HG03571 (cell line): ENCODE measurements around the gene MLLT10.
"Not testable (repeated sequence)": the region's sequence is repeated elsewhere in the genome, so short reads cannot be mapped to it uniquely, and the experiment has no call there.

Experiments used
- ATAC-seq: cut with Tn5 transposase; IDR thresholded peaks from one replicate; pipeline ENCODE4 v1.9.1; 2021; ENCODE audit not compliant: unreplicated experiment

The MLLT10 gene

DNA sequence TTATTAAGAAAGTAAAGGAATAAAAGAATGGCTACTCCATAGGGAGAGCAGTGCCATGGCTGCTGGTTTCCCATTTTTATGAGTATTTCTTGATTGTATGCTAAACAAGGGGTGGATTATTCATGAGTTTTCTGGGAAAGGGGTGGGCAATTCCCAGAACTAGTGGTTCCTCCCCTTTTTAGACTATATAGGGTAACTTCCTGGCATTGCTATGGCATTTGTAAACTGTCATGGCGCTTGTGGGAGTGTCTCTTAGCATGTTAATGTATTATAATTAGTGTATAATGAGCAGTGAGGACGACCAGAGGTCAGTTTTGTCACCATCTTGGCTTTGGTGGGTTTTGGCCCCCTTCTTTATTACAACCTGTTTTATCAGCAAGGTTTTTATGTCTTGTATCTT is 40.5 kb downstream of the MLLT10 start:
- ATAC-seq: not testable (repeated sequence)

DNA sequence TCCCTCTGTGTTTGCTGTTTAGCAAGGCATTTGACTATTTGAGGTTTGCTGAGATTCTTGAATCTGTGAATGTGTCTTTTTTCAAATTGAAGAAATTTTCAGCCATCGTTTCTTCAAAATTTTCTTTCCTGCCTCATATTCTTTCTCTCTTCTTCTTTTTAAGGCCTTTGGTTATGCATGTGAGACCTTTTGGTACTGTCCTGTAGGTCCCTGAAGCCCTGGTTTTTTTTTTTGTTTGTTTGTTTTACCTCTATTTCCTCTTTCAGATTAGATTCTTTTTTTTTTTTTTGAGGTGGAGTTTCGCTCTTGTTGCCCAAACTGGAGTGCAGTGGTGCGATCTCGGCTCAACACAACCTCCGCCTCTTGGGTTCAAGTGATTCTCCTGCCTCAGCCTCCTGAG is 45.3 kb downstream of the MLLT10 start:
- ATAC-seq: no peak

DNA sequence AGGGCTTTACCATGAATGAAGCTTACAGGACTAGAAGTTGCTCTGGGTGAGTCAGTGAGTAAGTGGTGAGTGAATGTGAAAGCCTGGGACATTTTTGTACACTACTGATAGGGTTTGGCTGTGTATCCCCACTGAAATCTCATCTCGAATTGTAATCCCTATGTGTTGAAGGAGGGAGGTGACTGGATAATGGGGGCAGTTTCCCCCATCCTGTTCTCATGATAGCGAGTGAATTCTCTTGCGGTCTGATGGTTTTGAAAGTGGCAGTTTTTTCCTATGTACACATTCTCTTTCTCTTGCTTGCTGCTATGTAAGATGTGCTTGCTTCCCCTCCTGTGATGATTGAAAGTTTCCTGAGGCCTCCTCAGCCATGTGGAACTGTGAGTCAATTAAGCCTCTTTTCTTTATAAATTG is 47.4 kb downstream of the MLLT10 start:
- peak; percentile 79 for ATAC-seq

DNA sequence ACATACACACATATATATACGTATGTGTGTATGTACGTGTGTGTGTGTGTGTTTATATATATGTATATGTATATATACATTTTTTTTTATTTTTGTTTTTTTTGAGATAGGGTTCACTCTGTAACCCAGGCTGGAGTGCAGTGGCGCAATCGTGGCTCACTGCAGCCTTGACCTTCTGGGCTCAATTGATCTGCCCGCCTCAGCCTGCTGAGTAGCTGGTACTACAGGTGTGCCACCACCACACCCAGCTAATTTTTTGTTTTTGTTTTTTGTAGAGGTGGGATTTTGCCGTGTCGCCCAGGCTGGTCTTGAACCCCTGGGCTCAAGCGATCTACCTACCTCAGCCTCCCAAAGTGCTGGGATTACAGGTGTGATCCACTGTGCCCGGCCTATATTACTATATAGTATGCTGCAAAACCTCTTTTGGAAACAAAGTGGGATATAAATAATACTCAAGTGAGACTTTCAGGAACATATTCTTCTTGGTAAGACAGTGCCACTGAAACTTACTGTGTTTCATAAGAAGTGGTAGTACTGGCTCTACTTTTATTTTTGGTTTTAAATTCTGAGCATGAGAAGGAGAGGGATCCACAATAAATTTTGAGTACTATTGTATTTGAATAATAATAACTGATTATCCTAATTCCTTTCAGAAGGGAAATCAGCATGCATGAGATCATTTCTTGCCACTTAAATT is 51.0 kb downstream of the MLLT10 start:
- ATAC-seq: no peak

DNA sequence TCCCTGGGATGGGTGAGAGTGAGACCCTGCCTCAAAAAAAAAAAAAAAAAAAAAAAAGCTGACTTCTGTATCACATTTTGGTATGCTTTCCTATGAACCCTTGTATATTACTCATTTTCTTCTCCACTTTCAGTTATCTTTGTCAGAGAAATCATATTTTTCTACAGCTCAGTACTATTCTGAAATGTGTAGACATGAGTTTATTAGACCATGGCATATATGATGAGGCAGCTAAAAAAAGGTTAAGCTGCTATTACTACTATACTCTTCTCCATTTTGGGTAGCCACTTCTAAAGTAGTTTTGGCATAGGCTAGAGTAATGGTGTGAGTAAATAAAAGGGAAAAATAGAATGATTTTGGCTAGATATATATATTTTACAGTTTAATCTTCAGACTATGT is 53.4 kb downstream of the MLLT10 start:
- ATAC-seq: no peak

DNA sequence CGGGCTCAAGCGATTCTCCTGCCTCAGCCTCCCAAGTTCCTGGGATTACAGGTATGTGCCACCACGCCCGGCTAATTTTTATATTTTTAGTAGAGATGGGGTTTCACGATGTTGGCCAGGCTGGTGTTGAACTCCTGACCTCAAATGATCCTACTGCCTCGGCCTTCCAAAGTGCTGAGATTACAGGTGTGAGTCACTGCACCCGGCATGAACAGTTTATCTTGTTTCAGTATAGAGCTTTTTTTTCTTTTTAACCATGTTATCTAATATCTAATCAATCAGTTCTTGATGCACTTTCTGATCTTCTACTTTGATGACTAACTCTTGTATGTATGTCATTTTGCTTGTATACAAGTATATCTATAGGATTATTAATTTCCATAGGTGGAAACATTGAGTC is 54.1 kb downstream of the MLLT10 start:
- not testable (repeated sequence) for ATAC-seq

DNA sequence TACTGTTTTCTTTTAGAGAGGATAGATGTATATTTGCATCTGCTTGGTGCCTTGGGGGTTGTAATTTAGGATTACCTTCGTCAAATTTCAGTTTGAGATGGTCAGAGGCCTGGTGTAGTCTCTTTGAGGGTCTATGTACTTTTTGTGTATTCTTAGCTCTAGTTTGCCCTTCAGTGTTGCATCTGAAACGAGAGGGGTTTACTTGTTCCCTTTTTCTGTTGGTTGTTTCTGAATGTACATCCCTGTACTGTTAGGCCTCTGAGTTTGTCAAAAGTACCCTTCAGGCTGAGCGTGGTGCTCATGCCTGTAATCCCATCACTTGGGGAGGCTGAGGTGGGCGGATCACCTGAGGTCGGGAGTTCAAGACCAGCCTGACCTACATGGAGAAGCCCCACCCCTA is 60.0 kb downstream of the MLLT10 start:
- ATAC-seq: no peak

DNA sequence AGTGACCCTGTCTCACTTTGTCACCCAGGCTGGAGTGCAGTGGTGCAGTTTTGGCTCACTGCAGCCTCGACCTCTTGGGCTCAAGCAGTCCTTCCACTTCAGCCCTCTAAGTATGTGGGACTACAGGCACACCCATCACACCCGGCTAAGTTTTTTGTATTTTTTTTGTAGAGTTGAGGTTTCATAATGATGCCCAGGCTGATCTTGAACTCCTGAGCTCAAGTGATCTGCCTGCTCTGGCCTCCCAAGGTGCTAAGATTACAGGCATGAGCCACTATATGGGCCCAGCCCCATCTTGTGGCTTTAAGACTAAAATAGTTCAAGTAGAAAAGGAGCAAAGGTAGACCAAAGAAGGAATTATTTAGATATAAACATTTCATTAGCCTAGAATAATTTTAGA is 65.5 kb downstream of the MLLT10 start:
- ATAC-seq: no peak

DNA sequence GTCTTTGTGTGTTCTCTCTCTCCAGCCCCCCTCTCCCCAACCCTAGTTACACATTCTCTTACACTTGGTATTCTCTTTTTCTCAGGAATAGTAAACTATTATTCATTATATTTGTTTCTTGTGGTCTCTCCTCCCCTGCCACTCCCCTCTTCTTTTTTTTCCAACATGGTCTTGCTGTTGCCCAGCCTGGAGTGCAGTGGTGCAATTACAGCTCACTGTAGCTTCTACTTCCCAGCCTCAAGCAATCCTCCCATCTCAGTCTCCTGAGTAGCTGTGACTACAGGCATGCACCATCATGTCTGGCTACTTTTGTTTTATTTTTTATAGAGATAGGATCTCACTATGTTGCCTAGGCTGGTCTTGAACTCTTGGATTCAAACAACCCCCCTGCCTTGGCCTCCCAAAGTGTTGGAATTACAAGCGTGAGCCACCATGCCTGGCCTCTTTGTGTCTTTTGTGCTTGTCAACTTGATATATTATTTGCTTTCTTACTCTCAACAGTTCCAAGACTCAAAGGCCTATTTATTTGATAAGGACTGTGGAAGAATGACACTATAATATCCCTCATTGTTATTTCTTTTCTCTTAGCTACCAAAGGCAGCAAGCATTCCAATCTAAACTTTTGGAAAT is 66.9 kb downstream of the MLLT10 start:
- no peak for ATAC-seq

DNA sequence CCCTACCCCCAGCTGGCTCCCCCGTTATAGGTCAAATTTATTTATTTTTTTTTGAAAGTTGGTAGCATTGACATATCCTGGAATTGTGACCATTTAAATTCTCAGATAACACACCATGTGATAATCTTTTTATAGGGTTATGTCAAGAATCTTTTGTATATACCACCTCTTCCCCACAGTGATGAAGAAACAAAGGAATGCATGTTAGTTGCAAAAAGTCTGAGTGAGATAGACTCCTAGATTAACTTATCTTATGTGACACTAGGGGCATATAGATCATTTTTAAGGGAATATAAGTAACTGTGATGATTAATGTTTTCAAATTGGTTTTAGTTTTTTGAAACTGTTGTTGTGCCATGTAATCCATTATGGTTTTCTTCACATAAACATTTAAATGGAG is 68.3 kb downstream of the MLLT10 start:
- no peak for ATAC-seq

DNA sequence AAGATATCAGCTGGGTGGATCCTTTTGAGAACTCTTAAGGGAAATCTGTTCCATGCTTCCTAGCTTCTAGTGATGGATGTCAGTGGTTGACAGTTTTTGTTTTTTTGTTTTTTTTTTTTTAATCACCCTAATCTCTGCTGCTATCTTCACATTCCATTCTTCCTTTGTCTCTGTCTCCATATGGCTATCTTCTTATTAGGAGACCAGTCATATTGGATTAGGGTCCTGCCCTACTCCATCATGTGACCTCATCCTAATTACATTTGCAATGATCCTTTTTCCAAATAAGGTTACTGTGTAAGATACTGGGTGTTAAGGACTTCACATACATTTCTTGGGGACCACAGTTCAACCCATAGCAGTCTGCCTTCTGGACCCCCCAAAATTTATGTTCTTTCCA is 69.7 kb downstream of the MLLT10 start:
- no peak for ATAC-seq

DNA sequence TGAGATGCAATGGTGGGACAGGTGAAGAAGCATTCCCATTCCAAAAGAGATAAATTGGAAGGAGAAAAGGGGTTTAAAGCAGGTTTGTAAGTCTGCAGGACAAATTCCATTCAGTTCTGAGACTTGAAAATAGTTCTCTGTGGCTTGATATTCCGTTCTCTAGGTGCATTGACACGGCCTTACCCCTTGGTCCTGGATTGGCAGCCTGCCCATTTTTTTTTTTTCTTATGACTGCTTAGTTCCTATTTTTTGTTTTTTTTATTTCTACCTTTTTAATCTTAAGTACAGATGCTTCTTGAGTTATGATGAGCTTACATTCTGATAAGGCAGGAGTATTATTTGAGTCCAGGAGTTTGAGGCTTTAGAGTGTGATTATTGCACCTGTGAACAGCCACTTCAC is 70.6 kb downstream of the MLLT10 start:
- ATAC-seq: no peak

DNA sequence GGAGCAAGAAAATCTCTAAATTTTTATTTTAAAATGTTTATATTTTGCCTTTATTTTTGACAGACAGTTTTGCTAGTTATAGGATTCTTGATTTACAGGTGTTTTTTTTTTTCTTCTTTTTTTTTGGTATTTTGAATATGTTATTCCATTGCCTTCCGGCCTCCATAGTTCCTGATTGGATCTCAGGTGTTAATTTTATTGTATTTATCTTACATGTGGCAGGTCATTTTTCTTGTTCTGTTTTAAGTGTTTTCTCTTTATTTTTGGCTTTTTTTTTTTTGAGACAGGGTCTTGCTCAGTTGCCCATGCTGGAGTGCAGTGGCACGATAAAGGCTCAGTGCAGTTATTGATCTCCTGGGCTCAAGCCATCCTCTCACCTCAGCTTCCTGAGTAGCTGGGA is 73.9 kb downstream of the MLLT10 start:
- ATAC-seq: no peak

DNA sequence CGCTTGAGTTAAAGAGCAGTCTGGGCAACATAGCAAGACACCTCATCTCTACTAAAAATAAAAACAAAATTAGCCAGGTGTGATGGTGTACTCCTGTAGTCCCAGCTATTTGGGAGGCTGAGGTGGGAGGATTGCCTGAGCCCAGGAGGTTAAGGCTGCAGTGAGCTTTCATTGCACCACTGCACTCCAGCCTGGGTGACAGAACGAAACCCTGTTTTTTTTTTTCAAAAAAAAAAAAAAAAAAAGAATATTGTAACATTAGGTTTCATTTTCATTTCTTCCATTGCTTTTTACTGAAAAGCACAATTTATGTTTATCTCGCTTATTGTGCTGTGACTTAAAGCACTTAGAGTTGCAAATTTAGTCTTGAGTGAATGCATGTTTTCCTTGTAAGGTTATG is 80.0 kb downstream of the MLLT10 start:
- ATAC-seq: no peak

DNA sequence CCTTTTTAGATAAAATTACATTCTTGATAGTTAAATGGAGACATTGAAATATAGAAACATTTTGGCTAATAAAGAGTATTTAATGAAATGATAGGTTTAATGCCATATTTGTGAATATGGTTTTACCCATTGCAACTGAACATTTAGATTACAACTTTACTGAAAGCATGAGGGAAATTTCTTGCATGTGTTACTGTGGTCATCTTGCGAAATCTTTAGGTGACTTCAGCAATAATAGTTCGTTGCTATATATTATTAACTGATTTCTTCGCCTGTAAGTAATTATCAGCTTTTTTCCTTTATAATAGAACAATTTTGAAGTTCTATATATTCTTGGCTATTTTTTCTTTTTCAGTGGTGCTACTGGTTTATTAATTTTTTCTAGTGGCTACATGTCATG is 83.2 kb downstream of the MLLT10 start:
- ATAC-seq: no peak

DNA sequence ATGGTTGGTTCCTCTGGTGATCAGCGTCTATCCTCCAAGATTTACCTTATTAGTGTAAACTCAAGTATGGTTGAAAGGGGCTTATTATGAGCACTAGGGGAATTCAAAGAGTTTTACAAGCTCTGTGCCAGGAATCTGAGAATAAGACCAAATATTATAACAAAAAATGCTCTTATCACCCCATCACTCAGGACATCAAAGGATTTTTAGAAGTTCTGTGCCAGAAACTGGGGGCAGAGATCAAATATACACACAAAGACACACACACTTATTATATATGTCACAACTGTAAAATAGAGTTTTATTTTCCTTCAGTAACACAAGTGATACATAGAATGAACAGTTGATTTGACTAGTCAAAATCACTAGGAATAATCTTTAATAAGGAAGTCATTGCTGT is 89.3 kb downstream of the MLLT10 start:
- no peak for ATAC-seq

DNA sequence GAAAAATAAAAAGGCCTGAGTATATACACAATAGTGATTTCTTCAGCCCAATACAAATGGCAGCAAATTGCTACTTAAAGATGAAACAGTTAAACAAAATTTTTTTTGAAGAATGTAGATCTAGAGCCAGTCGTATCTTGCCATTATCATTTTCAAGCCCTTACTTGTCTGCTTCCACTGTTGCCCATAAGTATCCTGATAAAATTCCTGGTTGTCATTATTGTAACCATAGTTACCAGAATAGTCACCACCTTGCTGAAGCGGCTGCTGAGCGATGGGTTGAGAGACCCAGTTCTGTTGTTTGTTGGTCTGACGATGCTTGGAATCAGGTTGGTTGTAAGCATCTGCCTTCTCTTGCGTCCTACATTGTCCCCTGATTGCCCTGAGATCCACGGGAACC is 90.4 kb downstream of the MLLT10 start:
- not testable (repeated sequence) for ATAC-seq

DNA sequence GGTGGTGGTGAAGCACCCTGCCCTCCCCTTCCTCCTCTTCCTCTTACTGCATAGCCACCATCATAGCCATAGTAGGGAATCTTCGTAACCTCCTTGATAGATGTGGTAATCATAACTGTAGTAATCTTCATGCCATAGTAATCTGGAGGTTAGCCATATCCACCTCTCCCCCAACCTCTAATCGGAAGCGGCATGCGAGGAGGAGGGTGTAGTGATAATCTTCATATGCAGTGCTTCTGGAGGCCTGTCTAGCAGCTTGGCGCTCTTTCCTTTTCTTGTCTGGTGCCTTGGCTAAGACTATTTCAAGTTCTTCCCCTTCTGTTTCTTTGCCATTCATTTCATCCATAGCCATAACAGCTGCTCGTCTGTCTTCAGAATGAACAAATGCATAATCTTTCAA is 90.9 kb downstream of the MLLT10 start:
- ATAC-seq: no peak

DNA sequence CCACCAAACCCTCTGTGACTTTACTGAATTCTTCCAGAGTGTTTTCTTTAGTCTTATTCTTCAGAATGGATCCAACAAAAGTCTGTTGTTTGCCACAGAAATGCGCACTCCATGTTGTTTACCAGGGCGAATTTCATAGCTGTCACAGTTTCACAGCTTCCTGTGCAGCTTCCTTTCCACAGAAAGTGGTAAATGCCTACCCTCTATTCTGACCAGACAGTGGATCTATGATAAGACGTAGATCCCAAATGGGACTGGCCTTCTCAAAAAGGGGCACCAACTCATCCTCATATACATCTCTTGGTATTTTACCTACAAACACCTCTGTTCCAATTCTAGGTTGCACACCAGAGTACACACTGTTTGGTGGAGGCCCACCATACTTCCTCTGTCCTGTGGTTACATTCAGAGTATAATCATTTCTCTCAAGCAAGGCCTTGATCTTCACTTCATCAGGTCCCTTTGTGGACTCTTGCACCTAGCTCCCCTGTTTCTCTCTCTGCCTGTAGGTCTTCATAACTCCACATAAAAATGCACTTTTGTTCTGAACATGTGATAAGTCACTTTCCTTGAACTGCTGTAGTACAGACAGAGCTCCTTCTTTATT is 91.7 kb downstream of the MLLT10 start:
- ATAC-seq: no peak

DNA sequence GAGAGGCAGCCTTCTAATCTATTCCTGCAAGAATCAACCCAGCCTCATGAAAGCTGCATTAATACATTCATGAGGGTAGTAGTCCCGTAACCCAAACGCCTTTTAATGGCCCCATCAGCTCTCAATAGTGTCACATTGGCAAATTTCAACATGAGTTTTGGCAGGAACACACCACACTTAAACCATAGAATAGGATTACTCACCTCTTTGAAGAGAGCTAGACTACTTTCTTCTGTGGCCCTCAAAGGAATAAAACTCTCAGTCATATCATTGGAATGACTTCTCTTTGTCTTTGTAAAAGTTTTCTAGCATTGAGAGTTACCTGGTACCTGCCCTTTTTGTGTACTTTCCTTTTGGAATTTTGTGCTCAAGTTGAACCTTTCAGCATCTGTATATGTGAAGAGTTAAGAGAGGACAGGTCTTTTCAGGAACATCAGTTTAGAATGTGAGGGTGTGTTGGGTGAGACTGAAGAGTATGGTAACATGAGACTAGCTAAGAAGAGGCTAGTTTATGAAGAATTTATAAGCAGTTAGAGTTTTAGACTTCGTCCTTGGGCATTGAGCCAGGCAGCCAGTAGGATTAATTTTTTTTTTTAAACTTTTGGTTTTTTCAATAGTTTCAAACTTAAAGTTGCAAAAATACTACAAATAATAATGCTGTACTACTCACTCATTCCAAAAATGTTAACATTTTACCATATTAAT is 92.6 kb downstream of the MLLT10 start:
- ATAC-seq: no peak

DNA sequence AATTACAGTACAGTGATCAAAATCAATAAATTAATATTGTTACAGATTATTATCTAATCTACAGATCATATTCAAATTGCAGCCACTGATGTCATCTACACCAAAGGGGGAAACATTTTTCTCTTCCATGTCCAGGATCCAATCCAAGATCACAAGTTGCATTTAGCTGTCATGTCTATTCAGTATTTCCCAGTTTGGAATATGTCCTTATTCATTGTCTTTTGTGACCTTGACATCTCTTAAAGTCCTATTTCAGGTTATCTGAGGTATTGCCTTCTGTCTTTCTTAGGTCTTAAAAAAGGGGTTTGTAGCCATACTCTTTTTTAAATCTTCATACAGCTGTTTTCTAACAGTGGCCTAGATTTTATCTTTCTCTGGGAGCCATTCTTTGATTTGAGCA is 93.3 kb downstream of the MLLT10 start:
- ATAC-seq: no peak

DNA sequence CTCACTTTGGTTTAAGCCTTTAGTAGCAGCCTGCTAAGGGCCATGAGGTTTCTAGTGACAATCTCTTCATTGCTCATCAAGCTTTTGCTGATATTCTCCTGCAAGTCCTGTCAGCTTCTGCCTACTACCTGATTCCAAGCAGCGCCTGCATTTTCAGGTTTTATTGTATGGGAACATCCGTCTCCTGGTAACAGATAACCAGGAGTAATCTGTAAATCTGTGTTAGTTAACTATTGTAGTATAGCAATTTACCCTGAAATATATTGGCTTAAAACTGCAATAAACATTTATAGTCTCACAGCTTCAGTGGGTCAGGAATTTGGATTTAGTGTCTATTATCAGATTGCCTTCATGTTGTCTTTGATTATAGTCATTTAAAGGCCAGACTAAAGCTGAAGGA is 94.0 kb downstream of the MLLT10 start:
- no peak for ATAC-seq
